Adipocyte (in vitro differentiated cells): ENCODE measurements around the gene B3GALT5.
A peak's percentile ranks its signal among the peaks of the same experiment; 100 is the strongest.

Experiments used
- DNase-seq: peaks from one replicate; pipeline ENCODE4 v3.0.0-alpha.2; 2015; ENCODE audit warnings: low read depth
- H3K27me3 ChIP-seq: replicated peaks from 2 replicates; pipeline ENCODE4 v1.7.0; 2013; ENCODE audit warnings: mild to moderate bottlenecking, low read length, moderate library complexity; ENCODE audit not compliant: control insufficient read depth, insufficient read depth
- H3K36me3 ChIP-seq: 2 replicates; pipeline ENCODE4 v1.7.0; 2013; ENCODE audit warnings: low read length, mild to moderate bottlenecking, moderate library complexity; ENCODE audit not compliant: control insufficient read depth, insufficient read depth, severe bottlenecking
- H3K4me1 ChIP-seq: 2 replicates; pipeline ENCODE4 v1.7.0; 2013; ENCODE audit warnings: mild to moderate bottlenecking, low read length, moderate library complexity; ENCODE audit not compliant: control insufficient read depth, insufficient read depth
- H3K4me3 ChIP-seq: 2 replicates; pipeline ENCODE4 v1.7.0; 2013; ENCODE audit warnings: mild to moderate bottlenecking, low read length, moderate library complexity
- H3K9ac ChIP-seq: 2 replicates; pipeline ENCODE4 v1.7.0; 2013; ENCODE audit warnings: mild to moderate bottlenecking, low read length, moderate library complexity
- H3K9me3 ChIP-seq: 2 replicates; pipeline ENCODE4 v1.7.0; 2013; ENCODE audit warnings: mild to moderate bottlenecking, low read length, moderate library complexity; ENCODE audit not compliant: control insufficient read depth

The B3GALT5 gene

GRCh38 chr21:39633770-39634181 is 21.0 kb downstream of the B3GALT5 start:
- Histone ChIP-seq H3K9ac (no peak overlapping the region), H3K9me3 (no peaks in the 10 kb centered on the region), H3K27me3 (no peaks in the 10 kb centered on the region), H3K36me3 (no peaks in the 10 kb centered on the region), H3K4me1 (peaks cover 22% of the 10 kb centered on the region), H3K4me3 (peak overlapping the region; percentile 31)
- DNase-seq = peak; percentile 94

- H3K4me3 ChIP-seq = peak overlapping the region; percentile 0
- H3K36me3 ChIP-seq = no peaks in the 10 kb centered on the region
- H3K27me3 ChIP-seq = no peaks in the 10 kb centered on the region
- DNase-seq = no peak
- H3K9ac ChIP-seq = no peak overlapping the region
- peaks cover 22% of the 10 kb centered on the region for H3K4me1 ChIP-seq
- no peaks in the 10 kb centered on the region for H3K9me3 ChIP-seq
Measured at GRCh38 chr21:39634507-39634906, 21.8 kb downstream of the B3GALT5 start.

- Histone ChIP-seq H3K9me3 (no peaks in the 10 kb centered on the region), H3K4me3 (no peak overlapping the region), H3K36me3 (no peaks in the 10 kb centered on the region), H3K9ac (no peak overlapping the region), H3K27me3 (peaks cover 11% of the 10 kb centered on the region), H3K4me1 (peaks cover 15% of the 10 kb centered on the region)
- DNase-seq = no peak
Measured at GRCh38 chr21:39637197-39637970, 24.6 kb downstream of the B3GALT5 start.

- Histone ChIP-seq H3K36me3 (no peaks in the 10 kb centered on the region), H3K4me3 (no peak overlapping the region), H3K27me3 (peaks cover 13% of the 10 kb centered on the region), H3K9me3 (no peaks in the 10 kb centered on the region), H3K9ac (no peak overlapping the region), H3K4me1 (peaks cover 13% of the 10 kb centered on the region)
- no peak for DNase-seq
Measured at GRCh38 chr21:39637971-39638240, 25.2 kb downstream of the B3GALT5 start.

GRCh38 chr21:39638281-39638680 is 25.5 kb downstream of the B3GALT5 start:
- no peak overlapping the region for H3K4me3 ChIP-seq
- no peak overlapping the region for H3K9ac ChIP-seq
- peaks cover 10% of the 10 kb centered on the region for H3K4me1 ChIP-seq
- DNase-seq = no peak
- H3K9me3 ChIP-seq = no peaks in the 10 kb centered on the region
- H3K27me3 ChIP-seq = peaks cover 15% of the 10 kb centered on the region
- no peaks in the 10 kb centered on the region for H3K36me3 ChIP-seq

- no peak overlapping the region for H3K9ac ChIP-seq
- H3K27me3 ChIP-seq = peaks cover 31% of the 10 kb centered on the region
- H3K9me3 ChIP-seq = no peaks in the 10 kb centered on the region
- no peak for DNase-seq
- no peaks in the 10 kb centered on the region for H3K4me1 ChIP-seq
- H3K36me3 ChIP-seq = no peaks in the 10 kb centered on the region
- no peak overlapping the region for H3K4me3 ChIP-seq
Measured at GRCh38 chr21:39640754-39641153, 28.0 kb downstream of the B3GALT5 start.

- Histone ChIP-seq H3K4me1 (no peaks in the 10 kb centered on the region), H3K36me3 (no peaks in the 10 kb centered on the region), H3K27me3 (peaks cover 31% of the 10 kb centered on the region), H3K4me3 (no peak overlapping the region), H3K9ac (no peak overlapping the region), H3K9me3 (no peaks in the 10 kb centered on the region)
- no peak for DNase-seq
Measured at GRCh38 chr21:39641827-39642450, 29.2 kb downstream of the B3GALT5 start.

- H3K9me3 ChIP-seq = no peaks in the 10 kb centered on the region
- DNase-seq = no peak
- H3K9ac ChIP-seq = no peak overlapping the region
- no peak overlapping the region for H3K4me3 ChIP-seq
- H3K4me1 ChIP-seq = no peaks in the 10 kb centered on the region
- no peaks in the 10 kb centered on the region for H3K36me3 ChIP-seq
- peaks cover 31% of the 10 kb centered on the region for H3K27me3 ChIP-seq
Measured at GRCh38 chr21:39644062-39644560, 31.4 kb downstream of the B3GALT5 start.

GRCh38 chr21:39645331-39645730 is 32.6 kb downstream of the B3GALT5 start:
- DNase-seq = no peak
- H3K4me3 ChIP-seq = no peak overlapping the region
- no peaks in the 10 kb centered on the region for H3K4me1 ChIP-seq
- H3K9ac ChIP-seq = no peak overlapping the region
- no peaks in the 10 kb centered on the region for H3K36me3 ChIP-seq
- H3K9me3 ChIP-seq = no peaks in the 10 kb centered on the region
- peaks cover 31% of the 10 kb centered on the region for H3K27me3 ChIP-seq

- no peak overlapping the region for H3K4me3 ChIP-seq
- H3K4me1 ChIP-seq = no peaks in the 10 kb centered on the region
- H3K27me3 ChIP-seq = peaks cover 19% of the 10 kb centered on the region
- no peak overlapping the region for H3K9ac ChIP-seq
- H3K9me3 ChIP-seq = peaks cover 3% of the 10 kb centered on the region
- no peaks in the 10 kb centered on the region for H3K36me3 ChIP-seq
- peak; percentile 64 for DNase-seq
Measured at GRCh38 chr21:39647476-39647875, 34.7 kb downstream of the B3GALT5 start.

GRCh38 chr21:39648879-39649278 is 36.1 kb downstream of the B3GALT5 start:
- Histone ChIP-seq H3K27me3 (peaks cover 11% of the 10 kb centered on the region), H3K4me1 (no peaks in the 10 kb centered on the region), H3K9me3 (peaks cover 15% of the 10 kb centered on the region), H3K36me3 (no peaks in the 10 kb centered on the region), H3K4me3 (no peak overlapping the region), H3K9ac (no peak overlapping the region)
- no peak for DNase-seq
